GM12872 (cell line): Measurements from ENCODE around the gene F7.

Experiments
- TF ChIP-seq, protein P1 (sequence below): IDR thresholded peaks from 3 replicates; pipeline ENCODE4 v1.5.1; 2011; ENCODE audit warnings: low read depth, mild to moderate bottlenecking, low read length, moderate library complexity; ENCODE audit not compliant: insufficient read depth

F7 gene

DNA sequence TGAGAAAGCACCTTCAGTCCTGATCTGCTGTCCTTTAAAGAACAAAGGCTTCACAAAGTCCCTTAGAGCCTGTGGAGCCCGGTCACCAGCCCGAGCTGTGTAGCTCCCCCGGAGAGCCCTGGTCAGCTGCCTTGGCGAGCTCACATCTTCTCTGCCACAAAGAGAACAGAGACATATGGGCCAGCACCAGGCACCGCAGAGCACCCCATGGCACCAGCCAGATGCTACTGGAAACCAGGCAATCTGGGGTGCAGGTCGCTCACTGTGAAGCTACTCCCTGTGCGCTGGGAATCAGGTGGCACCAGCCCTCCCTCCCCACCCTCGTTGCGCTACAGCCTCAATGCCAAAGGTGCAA, 44.3 kb upstream of the F7 start:
- TF ChIP-seq, protein P1, sequence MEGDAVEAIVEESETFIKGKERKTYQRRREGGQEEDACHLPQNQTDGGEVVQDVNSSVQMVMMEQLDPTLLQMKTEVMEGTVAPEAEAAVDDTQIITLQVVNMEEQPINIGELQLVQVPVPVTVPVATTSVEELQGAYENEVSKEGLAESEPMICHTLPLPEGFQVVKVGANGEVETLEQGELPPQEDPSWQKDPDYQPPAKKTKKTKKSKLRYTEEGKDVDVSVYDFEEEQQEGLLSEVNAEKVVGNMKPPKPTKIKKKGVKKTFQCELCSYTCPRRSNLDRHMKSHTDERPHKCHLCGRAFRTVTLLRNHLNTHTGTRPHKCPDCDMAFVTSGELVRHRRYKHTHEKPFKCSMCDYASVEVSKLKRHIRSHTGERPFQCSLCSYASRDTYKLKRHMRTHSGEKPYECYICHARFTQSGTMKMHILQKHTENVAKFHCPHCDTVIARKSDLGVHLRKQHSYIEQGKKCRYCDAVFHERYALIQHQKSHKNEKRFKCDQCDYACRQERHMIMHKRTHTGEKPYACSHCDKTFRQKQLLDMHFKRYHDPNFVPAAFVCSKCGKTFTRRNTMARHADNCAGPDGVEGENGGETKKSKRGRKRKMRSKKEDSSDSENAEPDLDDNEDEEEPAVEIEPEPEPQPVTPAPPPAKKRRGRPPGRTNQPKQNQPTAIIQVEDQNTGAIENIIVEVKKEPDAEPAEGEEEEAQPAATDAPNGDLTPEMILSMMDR = no peak

DNA sequence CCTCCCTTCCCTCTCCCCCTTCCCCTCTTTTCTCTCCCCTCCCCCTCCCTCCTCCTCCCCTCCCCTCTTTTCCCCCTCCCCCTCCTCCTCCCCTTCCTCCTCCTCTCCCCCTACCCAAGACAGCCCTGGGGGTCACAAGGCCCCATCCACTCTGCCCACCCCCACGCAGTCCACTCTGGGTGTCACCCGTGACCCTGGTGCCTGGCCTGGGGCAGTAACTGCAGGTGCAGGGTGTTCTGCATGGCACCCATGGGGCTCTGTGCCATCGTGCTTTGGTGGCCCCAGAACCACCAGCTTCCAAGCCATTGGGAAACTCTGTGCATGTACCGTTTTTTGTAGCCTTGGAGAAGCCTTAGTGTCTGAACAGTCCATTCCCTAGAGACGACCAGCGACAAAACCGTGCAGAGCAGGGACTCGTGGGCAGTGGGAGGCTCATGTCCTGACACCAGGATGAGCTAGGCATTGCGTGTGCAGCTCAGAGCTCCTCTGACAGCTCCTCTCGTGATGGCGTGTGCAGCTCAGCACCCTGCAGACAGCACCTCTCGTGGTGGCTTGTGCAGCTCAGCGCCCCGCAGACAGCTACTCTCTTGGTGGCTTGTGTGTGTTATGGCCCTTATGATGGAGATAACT, 43.7 kb upstream of the F7 start:
- TF ChIP-seq, protein P1 = no peak

DNA sequence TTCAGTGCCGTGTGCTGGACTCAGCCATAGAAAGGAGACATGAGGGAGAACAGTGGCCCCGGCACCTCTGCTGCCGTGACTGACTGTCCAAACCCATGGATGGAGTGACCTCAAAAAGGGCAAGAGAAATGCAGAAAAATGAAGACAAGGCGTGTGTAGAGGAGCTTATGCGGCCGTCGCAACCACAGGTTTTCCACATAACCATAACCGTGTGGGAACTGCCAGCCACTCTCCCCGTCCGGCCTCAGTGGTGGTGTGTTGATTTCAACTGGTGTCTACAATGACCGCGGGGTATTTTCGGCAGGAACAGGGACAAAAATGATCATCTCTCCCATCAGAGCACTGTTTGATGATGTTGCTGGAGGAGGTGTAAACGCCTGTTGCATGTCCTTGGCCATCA, 42.9 kb upstream of the F7 start:
- TF ChIP-seq, protein P1 = no peak

DNA sequence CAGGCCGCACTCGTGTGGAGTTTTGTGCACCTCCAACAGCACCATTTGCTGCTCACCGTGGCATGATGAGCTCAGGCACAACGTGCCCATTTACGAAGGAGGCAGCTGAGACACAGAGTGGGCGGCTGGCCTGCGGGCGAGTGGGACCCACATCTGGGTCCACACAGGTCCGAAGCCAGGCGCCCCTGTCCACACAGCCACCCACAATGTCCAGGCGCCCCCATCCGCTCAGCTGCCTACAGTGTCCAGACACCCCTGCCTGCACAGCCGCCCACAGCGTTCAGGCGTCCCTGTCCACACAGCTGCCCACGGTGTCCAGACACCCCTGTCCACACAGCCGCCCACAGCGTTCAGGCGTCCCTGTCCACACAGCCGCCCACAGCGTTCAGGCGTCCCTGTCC, 42.5 kb upstream of the F7 start:
- TF ChIP-seq, protein P1 = no peak

DNA sequence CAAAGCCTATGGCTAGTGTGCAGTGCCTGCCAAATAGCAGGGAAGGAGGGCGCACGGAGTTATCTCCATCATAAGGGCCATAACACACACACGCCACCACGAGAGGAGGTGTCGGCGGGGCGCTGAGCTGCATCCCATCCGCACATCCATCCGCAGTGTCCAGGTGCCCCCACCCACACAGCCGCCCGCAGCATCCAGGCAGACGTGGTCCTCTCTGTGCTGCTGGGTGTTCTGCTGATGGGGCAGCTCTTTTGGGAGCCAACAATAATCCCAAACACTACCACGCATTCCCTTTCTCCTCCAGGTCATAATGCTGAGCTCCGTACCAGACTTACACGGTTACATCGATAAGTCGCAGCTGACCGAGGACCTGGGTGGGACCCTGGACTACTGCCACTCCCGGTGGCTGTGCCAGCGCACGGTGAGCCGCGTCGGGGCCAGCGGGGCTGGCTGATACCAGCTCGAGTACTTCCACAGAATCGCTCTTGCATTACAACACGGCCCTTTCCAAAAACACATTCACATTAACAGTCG, 41.5 kb upstream of the F7 start:
- TF ChIP-seq, protein P1 = no peak

DNA sequence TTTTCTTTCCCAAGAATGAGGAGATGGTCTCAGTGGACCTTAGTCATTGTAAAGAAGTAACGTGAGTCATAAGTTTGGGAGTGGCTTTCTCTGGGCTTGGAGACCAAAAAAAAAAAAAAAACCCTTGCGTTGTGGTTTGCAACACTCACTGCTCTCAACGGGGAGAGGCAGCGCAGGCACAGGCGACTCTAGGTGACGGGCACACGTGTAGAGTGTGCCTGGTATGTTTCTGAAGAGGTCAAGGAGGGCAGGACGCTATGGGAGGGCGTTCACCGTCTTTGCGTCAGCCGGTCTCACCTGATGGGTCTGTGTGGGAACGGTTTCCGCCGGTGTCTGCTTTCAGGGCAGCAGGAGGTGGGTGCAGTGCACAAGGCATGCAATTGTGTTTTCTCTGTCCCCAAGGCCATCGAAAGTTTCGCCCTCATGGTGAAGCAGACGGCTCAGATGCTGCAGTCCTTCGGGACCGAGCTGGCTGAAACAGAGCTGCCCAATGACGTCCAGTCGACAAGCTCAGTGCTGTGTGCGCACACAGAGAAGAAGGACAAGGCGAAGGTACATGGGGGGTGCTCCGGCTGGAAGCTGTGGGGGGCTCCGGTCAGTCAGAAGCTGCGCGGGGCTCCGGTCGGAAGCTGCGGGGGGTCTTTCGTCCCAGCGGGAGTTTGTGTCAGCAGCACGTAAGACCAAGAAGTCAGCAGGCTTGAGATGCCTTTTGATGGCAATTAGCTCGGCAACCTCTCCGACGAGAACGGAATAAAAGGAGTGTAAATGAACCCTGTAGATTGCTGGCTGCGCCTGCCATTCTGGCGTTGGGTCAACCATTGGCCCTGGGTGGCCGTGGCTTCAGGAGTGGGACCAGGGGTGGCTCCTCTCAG, 40.8 kb upstream of the F7 start:
- TF ChIP-seq, protein P1 = no peak

DNA sequence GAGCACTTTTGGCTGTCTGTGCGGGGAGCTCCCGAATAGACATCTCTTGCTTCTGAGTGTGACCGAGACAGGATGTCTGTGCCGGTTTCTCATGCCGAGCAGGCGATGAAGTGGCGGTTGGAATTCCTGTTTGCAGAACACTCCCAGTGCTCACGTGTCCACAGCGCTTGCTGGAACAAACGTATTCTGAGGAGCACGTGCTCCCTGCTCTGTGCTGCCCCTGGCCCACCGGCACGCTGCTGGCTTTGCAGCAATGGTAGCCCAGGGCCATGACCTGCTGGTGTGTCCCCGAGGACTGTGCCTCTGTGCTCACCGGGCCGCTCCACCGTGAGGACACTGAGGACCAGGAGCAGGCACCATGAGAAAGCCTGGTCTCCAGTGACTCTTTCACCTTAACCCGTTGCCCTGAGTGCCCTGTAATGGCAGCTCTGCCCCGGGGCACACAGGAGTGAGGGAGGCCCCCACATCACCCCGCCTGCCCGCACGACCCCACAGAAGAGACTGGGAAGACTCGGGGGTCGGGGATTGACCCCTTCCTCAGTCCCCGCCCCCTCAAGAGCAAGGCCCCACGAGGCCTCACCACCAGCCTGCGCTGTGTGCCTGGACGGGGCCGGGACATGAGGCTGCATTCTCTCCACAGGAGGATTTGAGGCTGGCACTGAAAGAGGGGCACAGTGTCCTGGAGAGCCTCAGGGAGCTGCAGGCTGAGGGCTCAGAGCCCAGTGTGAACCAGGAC, 40.0 kb upstream of the F7 start:
- TF ChIP-seq, protein P1 = no peak
